HepG2 (cell line): ENCODE results near the gene OGFR. TPM values are rescaled to one million over a fixed set of nuclear protein-coding genes. Genes with fewer than 3 reads are reported as not detected.

Source experiments
- ATAC-seq: fragments of 200-7000 bp; cut with Tn5 transposase; 3 replicates; pipeline ENCODE4 v1.9.1; 2020; ENCODE audit warnings: mild to moderate bottlenecking, moderate library complexity
- BruUV-seq: library from RNA; stranded (reverse); fragments of 400-500 nt; replicated peaks from 2 replicates; lab custom pipeline; 2021; lab: Mats Ljungman, UMichigan
- CTCF ChIA-PET: fragments of 300-600 bp; formaldehyde crosslinking; extraction: SDS; loops from one replicate; lab custom pipeline; 2021; ENCODE audit warnings: low total read pairs, inconsistent platforms, low intra/inter-chr PET ratio; lab: Yijun Ruan, JAX
- POLR2A ChIA-PET: fragments of 350-600 bp; sonication (Branson Sonifier 250); formaldehyde crosslinking; loops from one replicate; lab custom pipeline; 2020; ENCODE audit warnings: antibody characterized with exemption, inconsistent platforms; lab: Yijun Ruan, JAX
- DNase-seq: peaks from one replicate; pipeline ENCODE4 v3.0.0-alpha.2; 2015; ENCODE audit warnings: low spot score
- FAIRE-seq: peaks from 3 replicates; lab custom pipeline; 2011; peaks lifted over from hg19 to GRCh38; lab: Jason Lieb, UNC
- H2AFZ ChIP-seq: one replicate; pipeline ENCODE4 v1.6.1; 2011; ENCODE audit warnings: low read length, inconsistent platforms
- H3K27ac ChIP-seq: fragments of 300-600 bp; 3 replicates; pipeline ENCODE4 v1.8.0; 2011; ENCODE audit warnings: mixed run types, mild to moderate bottlenecking, mixed read lengths, low read length, inconsistent platforms; ENCODE audit not compliant: insufficient read depth; ENCODE audit errors: extremely low read length
- H3K27me3 ChIP-seq, 2 experiments: fragments of 200-600 bp in 1 of 2; 2 replicates in 1 of 2; 3 replicates in 1 of 2; pipeline versions ENCODE4 v1.6.0 to v1.8.0; 2011; ENCODE audit warnings: low read length in 2 of 2, mild to moderate bottlenecking in 2 of 2, moderate library complexity in 2 of 2, inconsistent platforms in 1 of 2; ENCODE audit not compliant: insufficient read depth in 2 of 2, control insufficient read depth in 1 of 2
- H3K36me3 ChIP-seq, 2 experiments: fragments of 200-600 bp in 1 of 2; replicated peaks in 1 of 2; 2 replicates in 1 of 2; 3 replicates in 1 of 2; pipeline versions ENCODE4 v1.5.1 to v1.8.0; 2011; ENCODE audit warnings: low read length in 2 of 2, inconsistent platforms in 1 of 2; ENCODE audit not compliant: insufficient read depth in 2 of 2, control insufficient read depth in 1 of 2
- H3K4me1 ChIP-seq: 2 replicates; pipeline ENCODE4 v1.5.1; 2012; ENCODE audit warnings: low read length, inconsistent platforms; ENCODE audit not compliant: insufficient read depth
- H3K4me2 ChIP-seq: 2 replicates; pipeline ENCODE4 v1.6.0; 2011; ENCODE audit warnings: low read depth, low read length, inconsistent platforms
- H3K4me3 ChIP-seq, 3 experiments: fragments of 200-600 bp in 1 of 3; sonication (generic), shearing (Covaris generic) in 1 of 3; replicated peaks in 1 of 3; 2 replicates each; pipeline ENCODE4 v1.5.1; 2011 to 2016; ENCODE audit warnings: low read length in 3 of 3, inconsistent platforms in 2 of 3, low read depth in 2 of 3, mild to moderate bottlenecking in 2 of 3, control low read depth in 1 of 3, mixed read lengths in 1 of 3; ENCODE audit not compliant: insufficient read depth in 1 of 3
- H3K79me2 ChIP-seq: one replicate; pipeline ENCODE4 v1.6.1; 2011; ENCODE audit warnings: low read length, inconsistent platforms; ENCODE audit not compliant: insufficient read depth
- H3K9ac ChIP-seq: 2 replicates; pipeline ENCODE4 v1.6.0; 2011; ENCODE audit warnings: mild to moderate bottlenecking, low read depth, low read length, inconsistent platforms; ENCODE audit not compliant: insufficient read depth
- H3K9me3 ChIP-seq: 2 replicates; pipeline ENCODE4 v1.5.1; 2012; ENCODE audit warnings: mild to moderate bottlenecking, low read length
- H4K20me1 ChIP-seq: 2 replicates; pipeline ENCODE4 v1.6.0; 2011; ENCODE audit warnings: inconsistent platforms, mild to moderate bottlenecking, low read length, moderate library complexity; ENCODE audit not compliant: insufficient read depth
- ARHGAP35 ChIP-seq: sonication (generic); formaldehyde crosslinking; IDR thresholded peaks from 2 replicates; pipeline ENCODE4 v1.9.0; 2022; ENCODE audit warnings: mild to moderate bottlenecking, inconsistent platforms, moderate library complexity, missing genetic modification reagents, borderline replicate concordance
- EED ChIP-seq: sonication (generic); formaldehyde crosslinking; IDR thresholded peaks from 2 replicates; pipeline ENCODE4 v1.5.0; 2020; ENCODE audit warnings: mild to moderate bottlenecking, missing genetic modification reagents
- NFIB ChIP-seq: sonication (generic); formaldehyde crosslinking; IDR thresholded peaks from 2 replicates; pipeline ENCODE4 v1.9.0; 2021; ENCODE audit warnings: missing genetic modification reagents, mild to moderate bottlenecking, borderline replicate concordance
- NR1H2 ChIP-seq: sonication (generic); formaldehyde crosslinking; IDR thresholded peaks from 2 replicates; pipeline ENCODE4 v1.8.1; 2022; ENCODE audit warnings: low read depth, missing genetic modification reagents, borderline replicate concordance
- NR2F2 ChIP-seq: IDR thresholded peaks from 2 replicates; pipeline ENCODE4 v1.6.1; 2012; ENCODE audit warnings: low read depth, inconsistent platforms, borderline replicate concordance
- PAWR ChIP-seq: sonication (generic); formaldehyde crosslinking; IDR thresholded peaks from 2 replicates; pipeline ENCODE4 v1.4.0; 2020; ENCODE audit warnings: missing genetic modification reagents, mild to moderate bottlenecking, borderline replicate concordance
- POGZ ChIP-seq: sonication (generic); formaldehyde crosslinking; IDR thresholded peaks from 2 replicates; pipeline ENCODE4 v1.4.0; 2020; ENCODE audit warnings: mild to moderate bottlenecking, missing genetic modification reagents
- RFX1 ChIP-seq: fragments of 450-650 bp; IDR thresholded peaks from 2 replicates; pipeline ENCODE4 v1.6.1; 2017
- SP4 ChIP-seq: sonication (generic); formaldehyde crosslinking; IDR thresholded peaks from 2 replicates; pipeline ENCODE4 v1.8.1; 2023; ENCODE audit warnings: mild to moderate bottlenecking, missing genetic modification reagents
- TOPORS ChIP-seq: sonication (generic); formaldehyde crosslinking; IDR thresholded peaks from 2 replicates; pipeline ENCODE4 v1.8.0; 2023; ENCODE audit warnings: mild to moderate bottlenecking, missing genetic modification reagents
- ZBTB42 ChIP-seq: sonication (generic); formaldehyde crosslinking; IDR thresholded peaks from 2 replicates; pipeline ENCODE4 v1.5.0; 2020; ENCODE audit warnings: mild to moderate bottlenecking, missing genetic modification reagents
- ZBTB7B ChIP-seq: sonication (generic); formaldehyde crosslinking; IDR thresholded peaks from 2 replicates; pipeline ENCODE4 v1.4.0; 2020; ENCODE audit warnings: missing genetic modification reagents
- ZNF562 ChIP-seq: sonication (generic); formaldehyde crosslinking; IDR thresholded peaks from 2 replicates; pipeline ENCODE4 v1.8.0; 2022; ENCODE audit warnings: missing genetic modification reagents, borderline replicate concordance
- ZNF569 ChIP-seq: sonication (generic); formaldehyde crosslinking; IDR thresholded peaks from 2 replicates; pipeline ENCODE4 v1.5.0; 2020; ENCODE audit warnings: mild to moderate bottlenecking, missing genetic modification reagents, moderate library complexity, borderline replicate concordance
- ZNF737 ChIP-seq: sonication (generic); formaldehyde crosslinking; IDR thresholded peaks from 2 replicates; pipeline ENCODE4 v1.5.0; 2020; ENCODE audit warnings: missing genetic modification reagents, mild to moderate bottlenecking, borderline replicate concordance
- ZSCAN29 ChIP-seq: sonication (generic); formaldehyde crosslinking; conservative IDR thresholded peaks from 2 replicates; pipeline ENCODE4 v1.4.0; 2020; ENCODE audit warnings: mild to moderate bottlenecking, missing genetic modification reagents
- WGBS: methylation state at CpG from one replicate; pipeline ENCODE4 v1.1.6; 2017; ENCODE audit warnings: low lambda C conversion rate; 5-methylcytosine and 5-hydroxymethylcytosine counted together
- in situ Hi-C: cut with HindIII; loops from 2 replicates; pipeline ENCODE4 v1.10.0; 2017; ENCODE audit warnings: low pct_unique_long_range_greater_than_20kb; ENCODE audit not compliant: extremely low pct_ligation_motif_present
- intact Hi-C: fragments of 100-400 bp; cut with micrococcal nuclease; formaldehyde crosslinking; loops from one replicate; pipeline ENCODE4 v1.10.0; 2022; ENCODE audit not compliant: unreplicated experiment
- polyA plus RNA-seq, 8 experiments: library from polyadenylated mRNA; depleted of rRNA in 3 of 8; stranded (reverse) in 7 of 8; unstranded in 1 of 8; fragments of >200 nt; fragmentation: Illumina TruSeq in 4 of 8; extraction: Trizol in 4 of 8; gene quantifications; 2 replicates each; pipeline versions ENCODE4 v1.2.1 to v1.2.3, GENCODE V29; 2011 to 2016; ENCODE audit warnings: low read depth in 4 of 8, missing spikeins in 1 of 8, mixed read lengths in 1 of 8; ENCODE audit not compliant: insufficient read depth in 1 of 8
- total RNA-seq, 5 experiments: library from RNA; depleted of rRNA; stranded (reverse); fragments of >200 nt; fragmentation: Illumina TruSeq; extraction: Trizol; gene quantifications; 2 replicates each; pipeline ENCODE4 v1.2.3, GENCODE V29; 2016; ENCODE audit warnings: low read depth in 1 of 5
- TF ChIP-seq, protein P1 (sequence below): sonication (generic); formaldehyde crosslinking; IDR thresholded peaks from 2 replicates; pipeline ENCODE4 v1.4.0; 2020; ENCODE audit warnings: missing genetic modification reagents, borderline replicate concordance
- TF ChIP-seq, protein P2 (sequence below): IDR thresholded peaks from 2 replicates; pipeline ENCODE4 v1.6.1; 2012; ENCODE audit warnings: low read depth, low read length, improper control_type of control experiment
- TF ChIP-seq, protein P3 (sequence below): sonication (generic); formaldehyde crosslinking; IDR thresholded peaks from 2 replicates; pipeline ENCODE4 v1.5.0; 2020; ENCODE audit warnings: mild to moderate bottlenecking, missing genetic modification reagents, borderline replicate concordance

OGFR gene
- total and polyA plus RNA-seq, 2 of the 13 experiments (the other 11 are each of a cell fraction or from before 2014, with no cell fraction given) = 47.7 to 81.8 TPM

- Histone ChIP-seq H2AFZ (no peak overlapping the region), H3K4me2 (no peak overlapping the region), H3K4me3 (no peak overlapping the region), H3K36me3 (no peaks in the 10 kb centered on the region), H3K79me2 (no peaks in the 10 kb centered on the region), H3K9ac (no peak overlapping the region), H3K27me3 (peaks cover 22 to 89% of the 10 kb centered on the region in 2 experiments), H3K4me1 (peaks cover 37% of the 10 kb centered on the region), H3K27ac (no peak overlapping the region), H3K9me3 (no peaks in the 10 kb centered on the region), H4K20me1 (no peaks in the 10 kb centered on the region)
- TF ChIP-seq ZNF562 (CRISPR knock-in tag) (no peak), PAWR (CRISPR knock-in tag) (no peak), NR2F2 (no peak), NR1H2 (CRISPR knock-in tag) (no peak), SP4 (CRISPR knock-in tag) (no peak), RFX1 (no peak), ARHGAP35 (CRISPR knock-in tag) (no peak), ZNF737 (no peak), ZBTB42 (CRISPR knock-in tag) (no peak), ZSCAN29 (CRISPR knock-in tag) (no peak), POGZ (CRISPR knock-in tag) (no peak), ZNF569 (CRISPR knock-in tag) (no peak), ZBTB7B (no peak), TOPORS (no peak), EED (no peak), NFIB (CRISPR knock-in tag) (no peak)
- TF ChIP-seq, protein P1, sequence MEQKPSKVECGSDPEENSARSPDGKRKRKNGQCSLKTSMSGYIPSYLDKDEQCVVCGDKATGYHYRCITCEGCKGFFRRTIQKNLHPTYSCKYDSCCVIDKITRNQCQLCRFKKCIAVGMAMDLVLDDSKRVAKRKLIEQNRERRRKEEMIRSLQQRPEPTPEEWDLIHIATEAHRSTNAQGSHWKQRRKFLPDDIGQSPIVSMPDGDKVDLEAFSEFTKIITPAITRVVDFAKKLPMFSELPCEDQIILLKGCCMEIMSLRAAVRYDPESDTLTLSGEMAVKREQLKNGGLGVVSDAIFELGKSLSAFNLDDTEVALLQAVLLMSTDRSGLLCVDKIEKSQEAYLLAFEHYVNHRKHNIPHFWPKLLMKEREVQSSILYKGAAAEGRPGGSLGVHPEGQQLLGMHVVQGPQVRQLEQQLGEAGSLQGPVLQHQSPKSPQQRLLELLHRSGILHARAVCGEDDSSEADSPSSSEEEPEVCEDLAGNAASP (CRISPR knock-in tag) = no peak
- TF ChIP-seq, protein P2, sequence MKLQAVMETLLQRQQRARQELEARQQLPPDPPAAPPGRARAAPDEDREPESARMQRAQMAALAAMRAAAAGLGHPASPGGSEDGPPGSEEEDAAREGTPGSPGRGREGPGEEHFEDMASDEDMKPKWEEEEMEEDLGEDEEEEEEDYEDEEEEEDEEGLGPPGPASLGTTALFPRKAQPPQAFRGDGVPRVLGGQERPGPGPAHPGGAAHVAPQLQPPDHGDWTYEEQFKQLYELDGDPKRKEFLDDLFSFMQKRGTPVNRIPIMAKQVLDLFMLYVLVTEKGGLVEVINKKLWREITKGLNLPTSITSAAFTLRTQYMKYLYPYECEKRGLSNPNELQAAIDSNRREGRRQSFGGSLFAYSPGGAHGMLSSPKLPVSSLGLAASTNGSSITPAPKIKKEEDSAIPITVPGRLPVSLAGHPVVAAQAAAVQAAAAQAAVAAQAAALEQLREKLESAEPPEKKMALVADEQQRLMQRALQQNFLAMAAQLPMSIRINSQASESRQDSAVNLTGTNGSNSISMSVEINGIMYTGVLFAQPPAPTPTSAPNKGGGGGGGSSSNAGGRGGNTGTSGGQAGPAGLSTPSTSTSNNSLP = no peak
- TF ChIP-seq, protein P3, sequence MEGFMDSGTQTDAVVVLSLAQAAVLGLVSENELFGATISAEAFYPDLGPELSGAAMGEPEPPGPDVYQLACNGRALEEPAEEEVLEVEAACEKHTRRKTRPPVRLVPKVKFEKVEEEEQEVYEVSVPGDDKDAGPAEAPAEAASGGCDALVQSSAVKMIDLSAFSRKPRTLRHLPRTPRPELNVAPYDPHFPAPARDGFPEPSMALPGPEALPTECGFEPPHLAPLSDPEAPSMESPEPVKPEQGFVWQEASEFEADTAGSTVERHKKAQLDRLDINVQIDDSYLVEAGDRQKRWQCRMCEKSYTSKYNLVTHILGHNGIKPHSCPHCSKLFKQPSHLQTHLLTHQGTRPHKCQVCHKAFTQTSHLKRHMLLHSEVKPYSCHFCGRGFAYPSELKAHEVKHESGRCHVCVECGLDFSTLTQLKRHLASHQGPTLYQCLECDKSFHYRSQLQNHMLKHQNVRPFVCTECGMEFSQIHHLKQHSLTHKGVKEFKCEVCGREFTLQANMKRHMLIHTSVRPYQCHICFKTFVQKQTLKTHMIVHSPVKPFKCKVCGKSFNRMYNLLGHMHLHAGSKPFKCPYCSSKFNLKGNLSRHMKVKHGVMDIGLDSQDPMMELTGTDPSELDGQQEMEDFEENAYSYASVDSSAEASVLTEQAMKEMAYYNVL (CRISPR knock-in tag) = no peak
- DNase-seq (no peak), FAIRE-seq (no peak), ATAC-seq (no peak; the same call in 2 of the 3 replicates)
- WGBS = 26% methylated on average over 16 of the region's 16 CpGs
- ChIA-PET POLR2A (no interaction called here), CTCF (no interaction called here)
- no TSS peak for BruUV-seq
- in situ Hi-C loops = loop anchor here (25.0 kb wide), 1 partner anchor 272 kb away; no protein-coding TSS in a partner anchor
- intact Hi-C loops = no loop called here
Measured at GRCh38 chr20:62784497-62784896, 20.1 kb upstream of the OGFR start.
